ENCODE data around the gene GAB1.

GRCh38 chr4:143411527-143412419 is 75.1 kb downstream of the GAB1 start:
- TF ChIP-seq POLR2A (IDR thresholded peaks at IDR 0.05) (no peak), CTCF (IDR thresholded peaks at IDR 0.05) (no peak), POLR2AphosphoS5 (IDR thresholded peaks at IDR 0.05; ENCODE audit: insufficient read depth in 1 of 2, low read depth in 1 of 2) (peak in 1 of 2 donors; percentile 13)

Measured in vagina (tissue), 2 donors.